H1 (cell line): ENCODE data around the gene SPSB3. TPM values are rescaled to one million over a fixed set of nuclear protein-coding genes. Genes with fewer than 3 reads are reported as not detected.

Source experiments
- BCL11A ChIP-seq, 2 experiments: IDR thresholded peaks; one replicate each; pipeline ENCODE4 v1.6.1; 2011; ENCODE audit warnings: low read depth in 2 of 2, low read length in 2 of 2, mild to moderate bottlenecking in 2 of 2
- E2F6 ChIP-seq: IDR thresholded peaks from 2 replicates; pipeline ENCODE4 v1.6.1; 2012; ENCODE audit warnings: inconsistent platforms
- POU5F1 ChIP-seq: IDR thresholded peaks from 2 replicates; pipeline ENCODE4 v1.6.1; 2011; ENCODE audit warnings: low read depth, mild to moderate bottlenecking, low read length, moderate library complexity
- polyA plus RNA-seq, 7 experiments: library from polyadenylated mRNA; depleted of rRNA in 3 of 7; stranded (reverse) in 5 of 7; unstranded in 2 of 7; fragments of >200 nt in 5 of 7; fragments of 200-250 nt in 2 of 7; gene quantifications; 1 replicate in 5 of 7; 2 replicates in 1 of 7; 4 replicates in 1 of 7; pipeline versions ENCODE4 v1.2.1 to v1.2.3, GENCODE V29; 2011 to 2013; ENCODE audit warnings: missing spikeins in 2 of 7, mixed read lengths in 2 of 7
- total RNA-seq: library from RNA; stranded (reverse); fragmentation: NEBNext Ultra II Directional; extraction: Animal tissue kit (Norgen Biotek cat#: 25700); gene quantifications from 2 replicates; pipeline ENCODE4 v1.2.1, GENCODE V29; 2021

Gene SPSB3
- total and polyA plus RNA-seq, 2 of the 8 experiments (the other 6 are each of a cell fraction or from before 2014, with no cell fraction given), result 22.5 to 37.8 TPM

GRCh38 chr16:1828645-1829410, 46.5 kb upstream of the SPSB3 start (continued):
- no peak for TF ChIP-seq BCL11A (IDR thresholded peaks at IDR 0.05; ENCODE audit: low read depth in 2 of 2, low read length in 2 of 2)
- TF ChIP-seq POU5F1, result no peak
- no peak for TF ChIP-seq E2F6
